Hepatocyte (in vitro differentiated cells): ENCODE results near the gene GDNF.

ENCODE experiments used
- EZH2 ChIP-seq: fragments of 200-600 bp; sonication (generic); IDR thresholded peaks from 2 replicates; pipeline ENCODE4 v1.6.1; 2016; ENCODE audit warnings: antibody characterized with exemption, mild to moderate bottlenecking, borderline replicate concordance
- EZH2phosphoT487 ChIP-seq: fragments of 200-600 bp; sonication (generic); IDR thresholded peaks from one replicate; pipeline ENCODE4 v1.6.1; 2018; ENCODE audit warnings: antibody characterized with exemption, mild to moderate bottlenecking, low read depth, moderate library complexity; ENCODE audit not compliant: unreplicated experiment, severe bottlenecking
- TF ChIP-seq, protein P1 (sequence below): fragments of 200-600 bp; sonication (generic); IDR thresholded peaks from 2 replicates; pipeline ENCODE4 v1.5.1; 2016; ENCODE audit warnings: antibody characterized with exemption, mild to moderate bottlenecking; ENCODE audit not compliant: poor library complexity

- TF ChIP-seq, protein P1, sequence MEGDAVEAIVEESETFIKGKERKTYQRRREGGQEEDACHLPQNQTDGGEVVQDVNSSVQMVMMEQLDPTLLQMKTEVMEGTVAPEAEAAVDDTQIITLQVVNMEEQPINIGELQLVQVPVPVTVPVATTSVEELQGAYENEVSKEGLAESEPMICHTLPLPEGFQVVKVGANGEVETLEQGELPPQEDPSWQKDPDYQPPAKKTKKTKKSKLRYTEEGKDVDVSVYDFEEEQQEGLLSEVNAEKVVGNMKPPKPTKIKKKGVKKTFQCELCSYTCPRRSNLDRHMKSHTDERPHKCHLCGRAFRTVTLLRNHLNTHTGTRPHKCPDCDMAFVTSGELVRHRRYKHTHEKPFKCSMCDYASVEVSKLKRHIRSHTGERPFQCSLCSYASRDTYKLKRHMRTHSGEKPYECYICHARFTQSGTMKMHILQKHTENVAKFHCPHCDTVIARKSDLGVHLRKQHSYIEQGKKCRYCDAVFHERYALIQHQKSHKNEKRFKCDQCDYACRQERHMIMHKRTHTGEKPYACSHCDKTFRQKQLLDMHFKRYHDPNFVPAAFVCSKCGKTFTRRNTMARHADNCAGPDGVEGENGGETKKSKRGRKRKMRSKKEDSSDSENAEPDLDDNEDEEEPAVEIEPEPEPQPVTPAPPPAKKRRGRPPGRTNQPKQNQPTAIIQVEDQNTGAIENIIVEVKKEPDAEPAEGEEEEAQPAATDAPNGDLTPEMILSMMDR: no peak
- TF ChIP-seq EZH2phosphoT487 (no peak), EZH2 (no peak)
Observed at GRCh38 chr5:37823433-37824152, 16.2 kb downstream of the GDNF start.
